Measurements from ENCODE around the gene EIF4H. TPM values are rescaled to one million over a fixed set of nuclear protein-coding genes. Genes with fewer than 3 reads are reported as not detected.
A peak's percentile ranks its signal among the peaks of the same experiment; 100 is the strongest.

The EIF4H gene
- total RNA-seq, 1 experiment from 2014 or later, result 313 TPM

DNA sequence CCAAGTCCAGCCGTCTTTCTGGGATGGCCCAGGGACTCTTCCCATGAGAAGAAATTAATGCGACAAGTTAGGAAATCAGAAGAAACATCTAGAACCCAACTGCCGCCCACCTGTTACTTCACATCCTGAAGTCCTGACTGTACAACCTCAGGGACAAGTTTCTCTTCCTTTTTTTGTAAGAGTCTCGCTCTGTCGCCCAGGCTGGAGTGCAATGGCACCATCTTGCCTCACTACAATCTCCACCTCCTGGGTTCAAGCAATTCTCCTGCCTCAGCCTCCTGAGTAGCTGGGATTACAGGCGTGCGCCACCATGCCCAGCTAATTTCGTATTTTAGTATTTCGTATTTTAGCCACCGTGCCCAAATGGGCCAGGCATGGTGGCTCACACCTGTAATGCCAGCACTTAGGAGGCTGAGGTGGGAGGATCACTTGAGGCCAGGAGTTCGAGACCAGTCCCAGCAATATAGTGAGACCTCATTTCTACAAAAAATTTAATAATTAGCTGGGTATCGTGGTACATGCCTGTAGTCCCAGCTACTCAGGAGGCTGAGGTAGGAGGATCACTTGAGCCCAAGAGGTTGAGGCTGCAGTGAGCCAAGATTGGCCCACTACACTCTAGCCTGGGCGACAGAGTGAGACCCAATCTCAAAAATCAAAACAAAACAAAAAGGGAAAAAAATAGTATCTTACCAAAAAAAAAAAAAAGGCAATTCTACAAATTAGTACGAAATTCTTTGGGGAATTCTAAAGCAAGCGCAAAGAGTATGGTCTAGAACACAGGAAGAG, 56.5 kb downstream of the EIF4H start:
- Histone ChIP-seq H3K4me3 (no peak overlapping the region), H3K27me3 (replicated peaks) (no peaks in the 10 kb centered on the region), H3K27ac (no peak overlapping the region), H3K9me3 (replicated peaks) (no peaks in the 10 kb centered on the region), H3K4me1 (replicated peaks) (peaks cover 12% of the 10 kb centered on the region), H3K36me3 (peaks cover 78% of the 10 kb centered on the region)
- DNase-seq (ENCODE audit: low read depth in 1 of 2, low spot score in 2 of 2), result no peak

- H3K4me3 ChIP-seq, result no peak overlapping the region
Measured at GRCh38 chr7:74231232-74231590, 57.1 kb downstream of the EIF4H start.

DNA sequence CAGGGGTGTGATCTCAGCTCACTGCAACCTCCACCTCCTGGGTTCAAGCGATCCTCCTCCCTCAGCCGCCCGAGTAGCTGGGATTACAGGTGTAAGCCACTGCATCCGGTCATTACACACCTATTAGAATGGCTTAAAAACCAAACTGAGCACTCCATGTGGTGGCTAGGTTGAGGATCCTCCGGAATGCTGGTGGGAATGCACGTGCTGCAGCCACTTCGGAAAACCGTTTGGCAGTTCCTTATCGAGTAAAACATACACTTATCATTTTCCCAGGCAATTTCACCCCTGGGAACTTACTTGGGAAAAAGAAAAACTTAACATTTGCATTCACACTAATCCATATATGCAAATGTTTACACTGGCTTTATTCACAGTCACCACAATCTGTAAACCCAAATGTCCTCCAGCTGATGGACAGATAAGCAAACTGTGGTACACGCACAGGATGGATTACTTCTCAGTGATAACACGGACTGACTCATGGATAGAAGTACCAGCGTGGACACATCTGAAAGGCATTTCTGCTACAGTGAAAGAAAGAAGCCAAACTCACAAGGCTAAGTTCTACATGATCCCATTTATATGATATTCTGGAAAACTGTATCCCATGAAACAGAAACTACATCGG, 59.6 kb downstream of the EIF4H start:
- Histone ChIP-seq H3K9me3 (replicated peaks) (no peaks in the 10 kb centered on the region), H3K36me3 (peaks cover 89% of the 10 kb centered on the region), H3K27ac (no peak overlapping the region), H3K4me1 (replicated peaks) (peaks cover 12% of the 10 kb centered on the region), H3K27me3 (replicated peaks) (no peaks in the 10 kb centered on the region), H3K4me3 (no peak overlapping the region)
- peak in 1 of 2 experiments; percentile 38 for DNase-seq (ENCODE audit: low read depth in 1 of 2, low spot score in 2 of 2)

More at GRCh38 chr7:74231232-74231590, 57.1 kb downstream of the EIF4H start:
- peaks cover 78% of the 10 kb centered on the region for H3K36me3 ChIP-seq
- no peaks in the 10 kb centered on the region for H3K27me3 ChIP-seq (replicated peaks)
- H3K9me3 ChIP-seq (replicated peaks), result no peaks in the 10 kb centered on the region
- DNase-seq (ENCODE audit: low read depth in 1 of 2, low spot score in 2 of 2), result no peak
- no peak overlapping the region for H3K27ac ChIP-seq
- peaks cover 12% of the 10 kb centered on the region for H3K4me1 ChIP-seq (replicated peaks)

GRCh38 chr7:74235518-74236268, 61.5 kb downstream of the EIF4H start:
- Histone ChIP-seq H3K27ac (no peak overlapping the region), H3K36me3 (peaks cover 88% of the 10 kb centered on the region), H3K4me3 (no peak overlapping the region), H3K9me3 (replicated peaks) (no peaks in the 10 kb centered on the region), H3K27me3 (replicated peaks) (no peaks in the 10 kb centered on the region), H3K4me1 (replicated peaks) (peaks cover 12% of the 10 kb centered on the region)
- no peak for DNase-seq (ENCODE audit: low read depth in 1 of 2, low spot score in 2 of 2)

DNA sequence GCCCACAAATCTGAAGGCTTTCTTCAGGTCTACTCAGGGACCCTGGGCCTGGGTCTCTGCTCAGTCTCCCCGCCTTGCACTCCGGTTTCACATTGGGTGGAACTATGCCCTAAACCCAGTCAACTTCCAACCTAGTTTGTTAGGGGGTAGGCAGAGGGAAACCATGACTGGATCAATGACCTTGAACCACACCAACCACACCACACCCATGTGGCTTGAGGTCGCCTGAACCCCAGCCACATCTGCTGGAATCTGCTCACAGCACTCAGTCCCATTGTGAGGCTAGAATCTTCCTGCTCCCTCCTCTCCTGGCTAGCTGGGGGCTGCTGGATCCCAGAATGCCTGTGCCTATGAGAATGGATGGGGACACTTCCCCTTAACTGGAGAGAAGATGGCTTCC, 62.1 kb downstream of the EIF4H start:
- no peak overlapping the region for H3K27ac ChIP-seq
- no peak overlapping the region for H3K4me3 ChIP-seq
- H3K9me3 ChIP-seq (replicated peaks), result no peaks in the 10 kb centered on the region
- peaks cover 12% of the 10 kb centered on the region for H3K4me1 ChIP-seq (replicated peaks)
- peaks cover 88% of the 10 kb centered on the region for H3K36me3 ChIP-seq
- H3K27me3 ChIP-seq (replicated peaks), result no peaks in the 10 kb centered on the region
- no peak for DNase-seq (ENCODE audit: low read depth in 1 of 2, low spot score in 2 of 2)

DNA sequence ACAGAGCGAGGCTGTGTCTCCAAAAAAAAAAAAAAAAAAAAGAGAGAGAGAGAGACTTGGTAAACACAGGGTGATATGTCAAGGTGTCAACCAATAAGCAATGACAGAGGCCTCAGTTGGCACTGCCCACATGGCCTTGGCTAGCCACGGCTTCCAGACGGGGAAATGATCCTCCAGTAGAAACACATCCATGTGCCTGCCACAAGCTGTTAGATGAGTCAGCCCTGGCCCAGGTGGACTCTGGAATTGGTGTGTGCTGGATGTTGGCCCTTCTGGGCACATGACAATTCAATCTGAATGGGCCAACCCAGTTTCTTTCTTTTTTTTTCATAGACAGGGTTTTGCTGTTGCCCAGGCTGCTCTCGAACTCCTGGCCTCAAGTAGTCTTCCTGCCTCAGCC, 66.3 kb downstream of the EIF4H start:
- Histone ChIP-seq H3K9me3 (replicated peaks) (no peaks in the 10 kb centered on the region), H3K27ac (no peak overlapping the region), H3K4me1 (replicated peaks) (no peaks in the 10 kb centered on the region), H3K4me3 (no peak overlapping the region), H3K36me3 (peaks cover 89% of the 10 kb centered on the region), H3K27me3 (replicated peaks) (no peaks in the 10 kb centered on the region)
- no peak for DNase-seq (ENCODE audit: low read depth in 1 of 2, low spot score in 2 of 2)

- Histone ChIP-seq H3K4me3 (no peak overlapping the region), H3K9me3 (replicated peaks) (no peaks in the 10 kb centered on the region), H3K36me3 (peaks cover 84% of the 10 kb centered on the region), H3K4me1 (replicated peaks) (no peaks in the 10 kb centered on the region), H3K27me3 (replicated peaks) (no peaks in the 10 kb centered on the region), H3K27ac (no peak overlapping the region)
- no peak for DNase-seq (ENCODE audit: low read depth in 1 of 2, low spot score in 2 of 2)
Measured at GRCh38 chr7:74242122-74242443, 67.9 kb downstream of the EIF4H start.

GRCh38 chr7:74246497-74246896, 72.3 kb downstream of the EIF4H start:
- Histone ChIP-seq H3K4me3 (no peak overlapping the region), H3K27me3 (replicated peaks) (no peaks in the 10 kb centered on the region), H3K9me3 (replicated peaks) (no peaks in the 10 kb centered on the region), H3K4me1 (replicated peaks) (no peaks in the 10 kb centered on the region), H3K36me3 (peaks cover 84% of the 10 kb centered on the region), H3K27ac (no peak overlapping the region)
- DNase-seq (ENCODE audit: low read depth in 1 of 2, low spot score in 2 of 2), result no peak

Other genes with a start within 250 kb of the EIF4H start
- not detected in 2 replicates for gene ELN, start 146.2 kb upstream of the EIF4H start, total RNA-seq (2014; rRNA removed; shearing (Covaris generic))
- gene LIMK1, start 90.6 kb upstream of the EIF4H start, total RNA-seq (2014; rRNA removed; shearing (Covaris generic)), result 38.1 and 60.5 TPM in 2 replicates
- 0.92 TPM in 1 of 2 replicates, not detected in the other for gene LAT2, start 35.6 kb downstream of the EIF4H start, total RNA-seq (2014; rRNA removed; shearing (Covaris generic))
- 58.6 and 77.1 TPM in 2 replicates for gene RFC2, start 80.0 kb downstream of the EIF4H start, total RNA-seq (2014; rRNA removed; shearing (Covaris generic))
- 18.3 and 18.8 TPM in 2 replicates for gene CLIP2, start 115.1 kb downstream of the EIF4H start, total RNA-seq (2014; rRNA removed; shearing (Covaris generic))